Natural killer cell (primary cell): ENCODE results near the gene VSNL1. TPM values are rescaled to one million over a fixed set of nuclear protein-coding genes. Genes with fewer than 3 reads are reported as not detected.

Experiments
- ATAC-seq, 3 donors: fragments of 150-1000 bp in 2 of 3; fragments of 200-7000 bp in 1 of 3; cut with Tn5 transposase; 1 replicate in 1 of 3; 2 replicates in 2 of 3; pipeline ENCODE4 v1.10.0; 2021; ENCODE audit warnings: mild to moderate bottlenecking in 2 of 3, moderate library complexity in 2 of 3
- DNase-seq, 2 donors: peaks; one replicate each; pipeline versions ENCODE4 v3.0.0 to v3.0.0-alpha.2; 2013 to 2021; ENCODE audit warnings: mixed read lengths in 1 of 2
- H3K27ac ChIP-seq: one replicate; pipeline ENCODE4 v1.5.1; 2013; ENCODE audit warnings: mild to moderate bottlenecking, low read length
- H3K27me3 ChIP-seq: one replicate; pipeline ENCODE4 v1.6.1; 2013; ENCODE audit warnings: low read length; ENCODE audit not compliant: control insufficient read depth, insufficient read depth
- H3K36me3 ChIP-seq: one replicate; pipeline ENCODE4 v1.6.1; 2013; ENCODE audit warnings: low read length; ENCODE audit not compliant: control insufficient read depth, insufficient read depth
- H3K4me1 ChIP-seq: one replicate; pipeline ENCODE4 v1.6.1; 2013; ENCODE audit warnings: low read length; ENCODE audit not compliant: control insufficient read depth, insufficient read depth
- H3K4me3 ChIP-seq: one replicate; pipeline ENCODE4 v1.5.1; 2013; ENCODE audit warnings: low read length
- H3K9me3 ChIP-seq: one replicate; pipeline ENCODE4 v1.6.1; 2013; ENCODE audit warnings: low read length; ENCODE audit not compliant: control insufficient read depth, insufficient read depth
- H3K27ac Mint-ChIP-seq, 2 donors: one replicate each; pipeline ENCODE4 v1.8.0; 2022; ENCODE audit warnings: mild to moderate bottlenecking in 2 of 2, mixed read lengths in 2 of 2, moderate library complexity in 1 of 2
- H3K27me3 Mint-ChIP-seq, 2 donors: one replicate each; pipeline ENCODE4 v1.8.0; 2022; ENCODE audit warnings: low read depth in 2 of 2, mixed read lengths in 2 of 2
- H3K36me3 Mint-ChIP-seq: one replicate; pipeline ENCODE4 v1.8.0; 2022; ENCODE audit warnings: mixed read lengths
- H3K4me1 Mint-ChIP-seq, 2 donors: one replicate each; pipeline ENCODE4 v1.8.0; 2022; ENCODE audit warnings: mixed read lengths in 2 of 2
- H3K4me3 Mint-ChIP-seq: one replicate; pipeline ENCODE4 v1.8.0; 2022; ENCODE audit warnings: mild to moderate bottlenecking, moderate library complexity, mixed read lengths
- H3K9me3 Mint-ChIP-seq, 2 donors: one replicate each; pipeline ENCODE4 v1.8.0; 2022; ENCODE audit warnings: mixed read lengths in 2 of 2
- CTCF ChIP-seq: fragments of 200-600 bp; IDR thresholded peaks from one replicate; pipeline ENCODE4 v1.8.0; 2022; ENCODE audit warnings: antibody characterized with exemption
- WGBS: methylation state at CpG from one replicate; pipeline ENCODE4 v1.1.7; 2013; ENCODE audit warnings: missing lambda C conversion rate; ENCODE audit not compliant: insufficient coverage; 5-methylcytosine and 5-hydroxymethylcytosine counted together
- intact Hi-C: fragments of 100-400 bp; cut with micrococcal nuclease; formaldehyde crosslinking; loops from one replicate; pipeline ENCODE4 v1.14.2; 2022
- total RNA-seq, 4 donors: library from RNA; stranded (reverse); fragments of 120-200 nt in 1 of 4; gene quantifications; one replicate each; pipeline versions ENCODE4 v1.2.3 to v1.2.4, GENCODE V29; 2013 to 2022

Gene VSNL1
- total RNA-seq, 3 donors from 2014 or later (not counting 1 experiment from before 2014, with no cell fraction given), result not detected

DNA sequence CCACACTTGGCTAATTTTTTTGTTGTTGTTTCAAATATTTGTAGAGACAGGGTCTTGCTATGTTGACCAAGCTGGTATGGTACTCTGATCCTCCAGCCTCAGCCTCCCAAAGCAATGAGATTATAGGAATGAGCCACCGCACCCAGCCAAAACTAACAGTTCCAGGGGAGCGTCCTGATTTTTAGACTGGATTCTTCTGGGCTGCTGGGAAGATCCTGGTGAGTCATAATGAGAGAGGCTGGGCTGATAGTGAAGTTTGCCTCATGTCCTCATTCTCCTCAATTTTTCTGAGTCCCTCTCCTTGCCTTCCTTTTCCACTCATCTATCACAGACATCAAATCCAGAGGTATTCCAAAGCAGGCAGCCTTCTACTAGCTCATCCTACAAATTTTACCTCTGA, 81.3 kb downstream of the VSNL1 start:
- Mint-ChIP-seq H3K4me1 (no peaks in the 10 kb centered on the region), H3K36me3 (no peaks in the 10 kb centered on the region), H3K27me3 (peaks cover 3 to 15% of the 10 kb centered on the region in 2 donors), H3K9me3 (no peaks in the 10 kb centered on the region), H3K27ac (no peak overlapping the region), H3K4me3 (no peak overlapping the region)
- no peak for ATAC-seq
- WGBS, result 100% methylated on average over 2 of the region's 2 CpGs
- TF ChIP-seq CTCF, result no peak
- no peak overlapping the region for H3K4me3 ChIP-seq
- DNase-seq, result no peak
- intact Hi-C loops, result no loop called here
- no peaks in the 10 kb centered on the region for H3K27me3 ChIP-seq
- no peaks in the 10 kb centered on the region for H3K4me1 ChIP-seq
- no peak overlapping the region for H3K27ac ChIP-seq
- H3K9me3 ChIP-seq, result no peaks in the 10 kb centered on the region
- no peaks in the 10 kb centered on the region for H3K36me3 ChIP-seq

GRCh38 chr2:17625446-17625845, 85.0 kb downstream of the VSNL1 start:
- no peaks in the 10 kb centered on the region for H3K9me3 ChIP-seq
- no peak for DNase-seq
- H3K4me3 Mint-ChIP-seq, result no peak overlapping the region
- no peak for ATAC-seq
- no peak overlapping the region for H3K27ac ChIP-seq
- no peak overlapping the region for H3K4me3 ChIP-seq
- WGBS, result 100% methylated on average over 2 of the region's 3 CpGs
- H3K4me1 Mint-ChIP-seq, result peaks cover 0 to 11% of the 10 kb centered on the region in 2 donors
- H3K27ac Mint-ChIP-seq, result no peak overlapping the region
- H3K36me3 Mint-ChIP-seq, result no peaks in the 10 kb centered on the region
- H3K27me3 ChIP-seq, result no peaks in the 10 kb centered on the region
- H3K27me3 Mint-ChIP-seq, result peaks cover 0 to 6% of the 10 kb centered on the region in 2 donors
- intact Hi-C loops, result no loop called here
- H3K4me1 ChIP-seq, result peaks cover 5% of the 10 kb centered on the region
- no peak for TF ChIP-seq CTCF
- H3K36me3 ChIP-seq, result no peaks in the 10 kb centered on the region
- H3K9me3 Mint-ChIP-seq, result no peaks in the 10 kb centered on the region

DNA sequence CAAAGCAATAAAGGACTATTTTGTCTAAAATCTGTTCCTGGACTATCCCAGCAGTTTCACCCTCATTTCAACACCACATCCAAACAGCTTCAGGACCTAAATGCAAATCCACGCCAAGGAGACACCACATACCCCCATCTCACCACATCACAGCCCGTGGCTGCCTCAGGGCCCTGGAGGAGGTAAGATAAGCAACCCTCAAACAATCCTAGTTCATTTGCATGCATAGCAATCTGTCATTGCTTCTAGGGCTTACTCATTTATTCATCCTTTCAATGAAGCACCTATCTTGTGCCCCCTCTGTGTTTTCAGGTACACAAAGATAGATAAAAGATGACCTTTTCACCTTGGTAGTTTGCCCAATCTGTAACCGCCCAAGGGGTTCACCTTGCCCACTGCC, 86.5 kb downstream of the VSNL1 start:
- DNase-seq, result no peak
- 45% methylated on average over 3 of the region's 3 CpGs for WGBS
- Mint-ChIP-seq H3K36me3 (no peaks in the 10 kb centered on the region), H3K4me3 (no peak overlapping the region), H3K9me3 (no peaks in the 10 kb centered on the region), H3K27me3 (peaks cover 0 to 6% of the 10 kb centered on the region in 2 donors), H3K4me1 (peaks cover 0 to 11% of the 10 kb centered on the region in 2 donors), H3K27ac (no peak overlapping the region)
- H3K4me1 ChIP-seq, result peaks cover 5% of the 10 kb centered on the region
- no peak for ATAC-seq
- no peaks in the 10 kb centered on the region for H3K9me3 ChIP-seq
- H3K27me3 ChIP-seq, result no peaks in the 10 kb centered on the region
- H3K4me3 ChIP-seq, result no peak overlapping the region
- no peaks in the 10 kb centered on the region for H3K36me3 ChIP-seq
- no peak overlapping the region for H3K27ac ChIP-seq
- TF ChIP-seq CTCF, result no peak
- intact Hi-C loops, result no loop called here

GRCh38 chr2:17627434-17627833, 86.9 kb downstream of the VSNL1 start:
- no peaks in the 10 kb centered on the region for H3K36me3 ChIP-seq
- WGBS, result 39% methylated on average over 2 of the region's 2 CpGs
- H3K27ac ChIP-seq, result no peak overlapping the region
- Mint-ChIP-seq H3K9me3 (no peaks in the 10 kb centered on the region), H3K4me3 (no peak overlapping the region), H3K4me1 (peaks cover 0 to 11% of the 10 kb centered on the region in 2 donors), H3K27me3 (peaks cover 0 to 6% of the 10 kb centered on the region in 2 donors), H3K36me3 (no peaks in the 10 kb centered on the region), H3K27ac (no peak overlapping the region)
- H3K9me3 ChIP-seq, result no peaks in the 10 kb centered on the region
- no peaks in the 10 kb centered on the region for H3K27me3 ChIP-seq
- ATAC-seq (no peak), DNase-seq (no peak)
- intact Hi-C loops, result no loop called here
- TF ChIP-seq CTCF, result no peak
- no peak overlapping the region for H3K4me3 ChIP-seq
- peaks cover 5% of the 10 kb centered on the region for H3K4me1 ChIP-seq
